Measurements from ENCODE around the gene OR6B2. TPM values are rescaled to one million over a fixed set of nuclear protein-coding genes. Genes with fewer than 3 reads are reported as not detected.

The OR6B2 gene
- total RNA-seq: not detected
- not detected for polyA plus RNA-seq (ENCODE audit: insufficient read depth in 1 of 8, insufficient read length in 8 of 8, low replicate concordance in 1 of 8)
- long read RNA-seq, donor 1: 0 reads
- long read RNA-seq, donor 2: 0 reads
- long read RNA-seq, donor 3: 0 reads
- long read RNA-seq, donor 4: 0 reads
- long read RNA-seq, donor 5: 0 reads
- long read RNA-seq, donor 6: 0 reads
- long read RNA-seq, donor 7: 0 reads
- long read RNA-seq, donor 8: 0 reads
- long read RNA-seq, donor 9: 0 reads
- long read RNA-seq, donor 10: 0 reads
- long read RNA-seq, donor 11: 0 reads

GRCh38 chr2:240030379-240031094, at the start of gene OR6B2:
OR6B2 (minus strand) TSS chr2:240030429; CDS start chr2:240030429, 0 bp downstream.
- WGBS (ENCODE audit: insufficient coverage): 91% methylated on average over 5 of the region's 6 CpGs
- H3K36me3 ChIP-seq (ENCODE audit: control insufficient read depth, insufficient read depth, low read length): no peaks in the 10 kb centered on the region
- peaks cover 7% of the 10 kb centered on the region for H3K27me3 ChIP-seq (ENCODE audit: control insufficient read depth, insufficient read depth, low read length)

GRCh38 chr2:240078631-240079030, 48.4 kb upstream of the OR6B2 start:
- no CpG with 5 or more reads among the region's 2 CpGs for WGBS (ENCODE audit: insufficient coverage)
- H3K27me3 ChIP-seq (ENCODE audit: control insufficient read depth, insufficient read depth, low read length): peaks cover 2% of the 10 kb centered on the region
- DNase-seq: no peak

More at GRCh38 chr2:240030379-240031094, at the start of gene OR6B2:
- no peak within 1 kb of the TSS for H3K27ac ChIP-seq (ENCODE audit: low read length)
- H3K9me3 ChIP-seq (replicated peaks; ENCODE audit: control insufficient read depth, low read depth, low read length): no peaks in the 10 kb centered on the region
- DNase-seq: no peak
- H3K4me3 ChIP-seq (ENCODE audit: low read length): no peak within 1 kb of the TSS
- no peaks in the 10 kb centered on the region for H3K4me1 ChIP-seq (ENCODE audit: control insufficient read depth, insufficient read depth, low read length)

GRCh38 chr2:240077442-240077841, 47.2 kb upstream of the OR6B2 start:
- Histone ChIP-seq H3K4me1 (ENCODE audit: control insufficient read depth, insufficient read depth, low read length) (no peaks in the 10 kb centered on the region), H3K9me3 (replicated peaks; ENCODE audit: control insufficient read depth, low read depth, low read length) (peaks cover 10% of the 10 kb centered on the region), H3K4me3 (ENCODE audit: low read length) (no peak overlapping the region), H3K27ac (ENCODE audit: low read length) (no peak overlapping the region), H3K27me3 (ENCODE audit: control insufficient read depth, insufficient read depth, low read length) (peaks cover 2% of the 10 kb centered on the region), H3K36me3 (ENCODE audit: control insufficient read depth, insufficient read depth, low read length) (no peaks in the 10 kb centered on the region)
- no peak for DNase-seq

More at GRCh38 chr2:240078631-240079030, 48.4 kb upstream of the OR6B2 start:
- no peak overlapping the region for H3K27ac ChIP-seq (ENCODE audit: low read length)
- peaks cover 10% of the 10 kb centered on the region for H3K9me3 ChIP-seq (replicated peaks; ENCODE audit: control insufficient read depth, low read depth, low read length)
- no peak overlapping the region for H3K4me3 ChIP-seq (ENCODE audit: low read length)
- no peaks in the 10 kb centered on the region for H3K36me3 ChIP-seq (ENCODE audit: control insufficient read depth, insufficient read depth, low read length)
- H3K4me1 ChIP-seq (ENCODE audit: control insufficient read depth, insufficient read depth, low read length): no peaks in the 10 kb centered on the region

GRCh38 chr2:240074545-240074944, 44.3 kb upstream of the OR6B2 start:
- Histone ChIP-seq H3K27me3 (ENCODE audit: control insufficient read depth, insufficient read depth, low read length) (peaks cover 1% of the 10 kb centered on the region), H3K9me3 (replicated peaks; ENCODE audit: control insufficient read depth, low read depth, low read length) (peaks cover 9% of the 10 kb centered on the region), H3K4me3 (ENCODE audit: low read length) (no peak overlapping the region), H3K36me3 (ENCODE audit: control insufficient read depth, insufficient read depth, low read length) (no peaks in the 10 kb centered on the region), H3K27ac (ENCODE audit: low read length) (no peak overlapping the region), H3K4me1 (ENCODE audit: control insufficient read depth, insufficient read depth, low read length) (no peaks in the 10 kb centered on the region)
- DNase-seq: no peak
- WGBS (ENCODE audit: insufficient coverage): 76% methylated on average over 4 of the region's 5 CpGs

GRCh38 chr2:240070907-240071306, 40.7 kb upstream of the OR6B2 start:
- H3K4me3 ChIP-seq (ENCODE audit: low read length): no peak overlapping the region
- WGBS (ENCODE audit: insufficient coverage): no CpG with 5 or more reads among the region's 3 CpGs
- no peaks in the 10 kb centered on the region for H3K9me3 ChIP-seq (replicated peaks; ENCODE audit: control insufficient read depth, low read depth, low read length)
- no peak overlapping the region for H3K27ac ChIP-seq (ENCODE audit: low read length)
- peaks cover 2% of the 10 kb centered on the region for H3K27me3 ChIP-seq (ENCODE audit: control insufficient read depth, insufficient read depth, low read length)
- DNase-seq: no peak
- no peaks in the 10 kb centered on the region for H3K4me1 ChIP-seq (ENCODE audit: control insufficient read depth, insufficient read depth, low read length)
- no peaks in the 10 kb centered on the region for H3K36me3 ChIP-seq (ENCODE audit: control insufficient read depth, insufficient read depth, low read length)

- no peak for DNase-seq
- no CpG with 5 or more reads among the region's 1 CpG for WGBS (ENCODE audit: insufficient coverage)
Observed at GRCh38 chr2:240069829-240070228, 39.6 kb upstream of the OR6B2 start.

GRCh38 chr2:240068193-240068592, 38.0 kb upstream of the OR6B2 start:
- Histone ChIP-seq H3K4me3 (ENCODE audit: low read length) (no peak overlapping the region), H3K27me3 (ENCODE audit: control insufficient read depth, insufficient read depth, low read length) (peaks cover 2% of the 10 kb centered on the region), H3K9me3 (replicated peaks; ENCODE audit: control insufficient read depth, low read depth, low read length) (no peaks in the 10 kb centered on the region), H3K27ac (ENCODE audit: low read length) (no peak overlapping the region), H3K36me3 (ENCODE audit: control insufficient read depth, insufficient read depth, low read length) (no peaks in the 10 kb centered on the region), H3K4me1 (ENCODE audit: control insufficient read depth, insufficient read depth, low read length) (no peaks in the 10 kb centered on the region)
- DNase-seq: no peak
- no CpG with 5 or more reads among the region's 1 CpG for WGBS (ENCODE audit: insufficient coverage)

More at GRCh38 chr2:240069829-240070228, 39.6 kb upstream of the OR6B2 start:
- no peaks in the 10 kb centered on the region for H3K4me1 ChIP-seq (ENCODE audit: control insufficient read depth, insufficient read depth, low read length)
- H3K27me3 ChIP-seq (ENCODE audit: control insufficient read depth, insufficient read depth, low read length): peaks cover 2% of the 10 kb centered on the region
- H3K4me3 ChIP-seq (ENCODE audit: low read length): no peak overlapping the region
- H3K36me3 ChIP-seq (ENCODE audit: control insufficient read depth, insufficient read depth, low read length): no peaks in the 10 kb centered on the region
- no peaks in the 10 kb centered on the region for H3K9me3 ChIP-seq (replicated peaks; ENCODE audit: control insufficient read depth, low read depth, low read length)
- no peak overlapping the region for H3K27ac ChIP-seq (ENCODE audit: low read length)

- 66% methylated on average over 4 of the region's 5 CpGs for WGBS (ENCODE audit: insufficient coverage)
- H3K27ac ChIP-seq (ENCODE audit: low read length): no peak overlapping the region
- H3K36me3 ChIP-seq (ENCODE audit: control insufficient read depth, insufficient read depth, low read length): no peaks in the 10 kb centered on the region
- DNase-seq: no peak
- no peak overlapping the region for H3K4me3 ChIP-seq (ENCODE audit: low read length)
- H3K4me1 ChIP-seq (ENCODE audit: control insufficient read depth, insufficient read depth, low read length): no peaks in the 10 kb centered on the region
- no peaks in the 10 kb centered on the region for H3K9me3 ChIP-seq (replicated peaks; ENCODE audit: control insufficient read depth, low read depth, low read length)
- H3K27me3 ChIP-seq (ENCODE audit: control insufficient read depth, insufficient read depth, low read length): peaks cover 2% of the 10 kb centered on the region
Observed at GRCh38 chr2:240066489-240066888, 36.3 kb upstream of the OR6B2 start.

GRCh38 chr2:240064898-240065297, 34.7 kb upstream of the OR6B2 start:
- no peak overlapping the region for H3K27ac ChIP-seq (ENCODE audit: low read length)
- peaks cover 2% of the 10 kb centered on the region for H3K27me3 ChIP-seq (ENCODE audit: control insufficient read depth, insufficient read depth, low read length)
- no peaks in the 10 kb centered on the region for H3K9me3 ChIP-seq (replicated peaks; ENCODE audit: control insufficient read depth, low read depth, low read length)
- H3K36me3 ChIP-seq (ENCODE audit: control insufficient read depth, insufficient read depth, low read length): no peaks in the 10 kb centered on the region
- H3K4me3 ChIP-seq (ENCODE audit: low read length): no peak overlapping the region
- H3K4me1 ChIP-seq (ENCODE audit: control insufficient read depth, insufficient read depth, low read length): no peaks in the 10 kb centered on the region
- no CpG with 5 or more reads among the region's 4 CpGs for WGBS (ENCODE audit: insufficient coverage)
- no peak for DNase-seq

GRCh38 chr2:240060977-240061591, 30.9 kb upstream of the OR6B2 start:
- Histone ChIP-seq H3K4me1 (ENCODE audit: control insufficient read depth, insufficient read depth, low read length) (no peaks in the 10 kb centered on the region), H3K9me3 (replicated peaks; ENCODE audit: control insufficient read depth, low read depth, low read length) (no peaks in the 10 kb centered on the region), H3K27ac (ENCODE audit: low read length) (no peak overlapping the region), H3K4me3 (ENCODE audit: low read length) (no peak overlapping the region), H3K36me3 (ENCODE audit: control insufficient read depth, insufficient read depth, low read length) (no peaks in the 10 kb centered on the region), H3K27me3 (ENCODE audit: control insufficient read depth, insufficient read depth, low read length) (peaks cover 7% of the 10 kb centered on the region)
- peak; percentile 59 for DNase-seq
- WGBS (ENCODE audit: insufficient coverage): 6% methylated on average over 2 of the region's 4 CpGs
